Caco-2 (cell line): ENCODE results near the gene SOX1. TPM values are rescaled to one million over a fixed set of nuclear protein-coding genes. Genes with fewer than 3 reads are reported as not detected.

Experiments used
- BruUV-seq: library from RNA; stranded (reverse); fragments of 400-500 nt; replicated peaks from 2 replicates; lab custom pipeline; 2021; lab: Mats Ljungman, UMichigan
- CTCF ChIA-PET: fragments of 300-600 bp; sonication (Branson Sonifier 250); formaldehyde crosslinking; loops from one replicate; lab custom pipeline; 2022; ENCODE audit warnings: antibody characterized with exemption; lab: Charles Lee
- POLR2A ChIA-PET: fragments of 300-600 bp; sonication (Branson Sonifier 250); formaldehyde crosslinking; loops from one replicate; lab custom pipeline; 2022; ENCODE audit warnings: antibody characterized with exemption; lab: Charles Lee
- DNase-seq, 2 experiments: peaks; one replicate each; pipeline versions ENCODE4 v3.0.0 to v3.0.0-alpha.2; 2020 to 2022
- H3K27me3 ChIP-seq: replicated peaks from 2 replicates; pipeline ENCODE4 v1.6.0; 2011; ENCODE audit warnings: low read length; ENCODE audit not compliant: control insufficient read depth, insufficient read depth
- H3K36me3 ChIP-seq: 2 replicates; pipeline ENCODE4 v1.5.1; 2011; ENCODE audit warnings: low read length; ENCODE audit not compliant: control insufficient read depth, insufficient read depth
- H3K4me1 ChIP-seq: fragments of 250-450 bp; sonication (Bioruptor Pico); 2 replicates; pipeline ENCODE4 v1.5.1; 2020; ENCODE audit warnings: mild to moderate bottlenecking
- H3K4me3 ChIP-seq: 2 replicates; pipeline ENCODE4 v1.5.1; 2011; ENCODE audit warnings: low read depth, mild to moderate bottlenecking, control low read depth, low read length
- H3K9me3 ChIP-seq: fragments of 250-450 bp; sonication (Bioruptor Pico); 2 replicates; pipeline ENCODE4 v1.5.1; 2020; ENCODE audit warnings: mild to moderate bottlenecking, moderate library complexity
- H3K27ac Mint-ChIP-seq: one replicate; pipeline ENCODE4 v1.8.0; 2022; ENCODE audit warnings: mixed read lengths; ENCODE audit not compliant: unreplicated experiment
- H3K27me3 Mint-ChIP-seq: one replicate; pipeline ENCODE4 v1.8.0; 2022; ENCODE audit warnings: mixed read lengths; ENCODE audit not compliant: insufficient read depth, unreplicated experiment
- H3K36me3 Mint-ChIP-seq: one replicate; pipeline ENCODE4 v1.8.0; 2022; ENCODE audit warnings: mild to moderate bottlenecking, mixed read lengths; ENCODE audit not compliant: insufficient read depth, unreplicated experiment
- H3K4me1 Mint-ChIP-seq: one replicate; pipeline ENCODE4 v1.8.0; 2022; ENCODE audit warnings: low read depth, mixed read lengths; ENCODE audit not compliant: unreplicated experiment
- H3K4me3 Mint-ChIP-seq: one replicate; pipeline ENCODE4 v1.8.0; 2022; ENCODE audit warnings: mild to moderate bottlenecking, moderate library complexity, mixed read lengths; ENCODE audit not compliant: unreplicated experiment
- H3K9me3 Mint-ChIP-seq: one replicate; pipeline ENCODE4 v1.8.0; 2022; ENCODE audit warnings: mixed read lengths; ENCODE audit not compliant: unreplicated experiment
- CTCF ChIP-seq, 2 experiments: fragments of 200-600 bp in 1 of 2; IDR thresholded peaks; 1 replicate in 1 of 2; 2 replicates in 1 of 2; pipeline versions ENCODE4 v1.5.1 to v1.8.0; 2011 to 2022; ENCODE audit warnings: antibody characterized with exemption in 1 of 2, control low read depth in 1 of 2, inconsistent platforms in 1 of 2, low read depth in 1 of 2, low read length in 1 of 2, mild to moderate bottlenecking in 1 of 2, moderate library complexity in 1 of 2; ENCODE audit not compliant: insufficient read depth in 1 of 2, severe bottlenecking in 1 of 2, unreplicated experiment in 1 of 2
- intact Hi-C: fragments of 100-400 bp; cut with micrococcal nuclease; formaldehyde crosslinking; loops from one replicate; pipeline ENCODE4 v1.10.0; 2022; ENCODE audit not compliant: unreplicated experiment
- total RNA-seq: library from RNA; stranded (reverse); gene quantifications from 2 replicates; pipeline ENCODE4 v1.2.3, GENCODE V29; 2022

Gene SOX1
- total RNA-seq, 1 experiment from 2014 or later, result 1.7 TPM

GRCh38 chr13:112034231-112034630, 32.7 kb upstream of the SOX1 start:
- TF ChIP-seq CTCF (IDR thresholded peaks at IDR 0.05; ENCODE audit: insufficient read depth in 1 of 2, low read depth in 1 of 2, low read length in 1 of 2, severe bottlenecking in 1 of 2, unreplicated experiment in 1 of 2), result no peak
- no peaks in the 10 kb centered on the region for H3K4me1 ChIP-seq
- no peaks in the 10 kb centered on the region for H3K36me3 ChIP-seq
- H3K4me1 Mint-ChIP-seq, result no peaks in the 10 kb centered on the region
- no peaks in the 10 kb centered on the region for H3K36me3 Mint-ChIP-seq
- no peaks in the 10 kb centered on the region for H3K9me3 ChIP-seq
- H3K27me3 ChIP-seq, result no peaks in the 10 kb centered on the region; the same call in 1 of the 2 replicates
- no peak for DNase-seq
- H3K27ac Mint-ChIP-seq, result no peak overlapping the region
- H3K27me3 Mint-ChIP-seq, result peaks cover 26% of the 10 kb centered on the region
- H3K4me3 ChIP-seq, result no peak overlapping the region
- BruUV-seq, result no TSS peak
- H3K9me3 Mint-ChIP-seq, result no peaks in the 10 kb centered on the region
- POLR2A ChIA-PET, result no interaction called here
- intact Hi-C loops, result no loop called here
- CTCF ChIA-PET, result no interaction called here
- H3K4me3 Mint-ChIP-seq, result no peak overlapping the region

- Histone ChIP-seq H3K4me1 (no peaks in the 10 kb centered on the region), H3K27me3 (no peaks in the 10 kb centered on the region; the same call in 1 of the 2 replicates), H3K36me3 (no peaks in the 10 kb centered on the region), H3K9me3 (no peaks in the 10 kb centered on the region), H3K4me3 (no peak overlapping the region)
- intact Hi-C loops, result no loop called here
- H3K27me3 Mint-ChIP-seq, result peaks cover 28% of the 10 kb centered on the region
- no peak for DNase-seq
- POLR2A ChIA-PET, result no interaction called here
- BruUV-seq, result no TSS peak
- no peak overlapping the region for H3K27ac Mint-ChIP-seq
- no peaks in the 10 kb centered on the region for H3K9me3 Mint-ChIP-seq
- TF ChIP-seq CTCF (IDR thresholded peaks at IDR 0.05; ENCODE audit: insufficient read depth in 1 of 2, low read depth in 1 of 2, low read length in 1 of 2, severe bottlenecking in 1 of 2, unreplicated experiment in 1 of 2), result no peak
- no peak overlapping the region for H3K4me3 Mint-ChIP-seq
- CTCF ChIA-PET, result no interaction called here
- H3K4me1 Mint-ChIP-seq, result no peaks in the 10 kb centered on the region
- H3K36me3 Mint-ChIP-seq, result no peaks in the 10 kb centered on the region
These were observed 32.1 kb upstream of the SOX1 start for GRCh38 chr13:112034846-112035245.

GRCh38 chr13:112042496-112042895, 24.5 kb upstream of the SOX1 start:
- H3K4me1 Mint-ChIP-seq, result no peaks in the 10 kb centered on the region
- CTCF ChIA-PET, result no interaction called here

More at GRCh38 chr13:112042496-112042895, 24.5 kb upstream of the SOX1 start:
- no peaks in the 10 kb centered on the region for H3K27me3 ChIP-seq
- H3K27ac Mint-ChIP-seq, result no peak overlapping the region
- DNase-seq, result no peak
- H3K9me3 ChIP-seq, result peaks cover 4% of the 10 kb centered on the region; the same call in 1 of the 2 replicates
- no peak for TF ChIP-seq CTCF (IDR thresholded peaks at IDR 0.05; ENCODE audit: insufficient read depth in 1 of 2, low read depth in 1 of 2, low read length in 1 of 2, severe bottlenecking in 1 of 2, unreplicated experiment in 1 of 2)
- no peaks in the 10 kb centered on the region for H3K36me3 Mint-ChIP-seq
- POLR2A ChIA-PET, result no interaction called here
- peaks cover 21% of the 10 kb centered on the region for H3K27me3 Mint-ChIP-seq
- H3K36me3 ChIP-seq, result no peaks in the 10 kb centered on the region
- peaks cover 35% of the 10 kb centered on the region for H3K9me3 Mint-ChIP-seq
- no peak overlapping the region for H3K4me3 ChIP-seq
- H3K4me3 Mint-ChIP-seq, result no peak overlapping the region
- intact Hi-C loops, result no loop called here
- no TSS peak for BruUV-seq
- no peaks in the 10 kb centered on the region for H3K4me1 ChIP-seq
